ENCODE results near the gene IRGQ.
"Not testable (repeated sequence)": the region's sequence is repeated elsewhere in the genome, so short reads cannot be mapped to it uniquely, and the experiment has no call there.

The IRGQ gene

DNA sequence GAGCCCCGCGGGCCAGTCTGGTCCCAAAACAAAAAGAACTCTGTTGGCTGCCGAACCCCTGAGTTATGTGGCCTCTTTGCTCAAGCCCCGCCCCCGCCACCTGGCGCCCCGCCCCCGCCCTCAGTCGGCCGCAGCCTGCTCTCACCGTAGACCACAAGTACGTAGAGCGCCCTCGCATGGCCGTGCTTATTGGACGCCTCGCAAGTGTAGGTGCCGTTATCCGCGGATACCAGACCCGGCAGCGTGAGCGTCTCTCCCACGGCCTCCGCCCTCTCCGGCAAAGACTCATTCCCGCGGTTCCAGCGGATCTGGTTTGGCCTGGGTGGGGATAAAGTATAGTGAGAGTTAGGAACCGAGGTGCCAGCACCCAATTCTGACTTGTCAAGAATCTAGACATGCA, 29.0 kb upstream of the IRGQ start:
- peak; percentile 87 to 88 for DNase-seq

DNA sequence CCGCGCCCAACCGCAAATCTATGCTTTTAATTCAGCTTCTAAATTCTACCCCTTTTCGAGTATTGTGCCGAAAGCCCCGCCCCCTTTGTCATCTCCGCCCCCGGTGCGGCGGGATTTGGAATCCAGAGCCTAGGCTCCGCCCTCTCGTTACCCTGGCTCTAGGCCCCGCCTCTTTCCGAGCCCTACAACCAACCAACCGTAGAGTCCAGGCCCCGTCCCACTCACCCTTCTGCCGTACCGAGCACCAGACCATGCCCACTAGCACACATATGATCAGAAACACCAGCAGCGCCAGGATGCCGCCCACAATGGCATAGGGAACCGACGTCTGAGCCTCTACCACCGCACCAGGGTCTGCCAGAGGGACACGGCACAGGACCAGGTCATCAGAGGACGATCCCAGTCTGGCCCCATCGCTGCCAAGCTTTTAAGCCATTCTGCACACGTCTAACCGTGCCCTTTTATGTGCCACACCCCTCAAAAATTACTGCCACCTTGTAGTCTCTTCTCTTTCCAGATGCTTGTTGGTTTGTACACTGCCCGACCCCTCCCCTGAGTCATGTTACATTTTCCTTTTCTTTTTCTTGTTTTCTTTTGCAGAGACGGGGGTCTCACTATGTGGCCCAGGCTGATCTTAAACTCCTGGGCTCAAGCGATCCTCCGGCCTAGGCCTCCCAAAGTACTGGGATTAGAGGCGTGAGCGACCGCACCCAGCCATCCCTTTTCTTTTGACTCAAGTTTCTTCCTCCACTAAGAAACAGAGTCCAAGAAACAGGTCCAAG, 28.1 kb upstream of the IRGQ start:
- DNase-seq = peak in 1 of 2 donors; percentile 12

DNA sequence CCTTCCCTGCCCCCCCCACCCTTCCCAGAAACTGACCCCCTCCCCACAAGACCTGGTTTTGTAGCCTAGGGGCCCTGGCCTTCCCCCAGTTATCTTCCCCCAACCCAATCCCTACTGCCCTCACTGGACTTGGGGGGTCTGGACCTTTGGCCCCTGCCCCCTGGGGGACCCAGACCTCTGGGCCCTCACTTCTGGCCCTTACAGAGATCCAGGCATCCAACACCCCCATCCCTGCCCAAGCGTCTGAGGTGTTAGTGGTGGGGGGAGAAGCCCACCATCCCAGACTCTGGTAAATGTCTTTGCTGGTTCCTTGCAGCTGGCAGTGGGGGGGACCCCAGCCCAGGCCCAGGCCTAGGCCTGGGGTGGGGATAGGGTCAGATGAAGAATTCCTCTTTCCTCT, 27.0 kb upstream of the IRGQ start:
- DNase-seq = no peak

GRCh38 chr19:43622070-43622469, 26.1 kb upstream of the IRGQ start:
- DNase-seq = no peak

- DNase-seq = peak in 1 of 2 donors; percentile 86
Observed at GRCh38 chr19:43620061-43621001, 24.4 kb upstream of the IRGQ start.

DNA sequence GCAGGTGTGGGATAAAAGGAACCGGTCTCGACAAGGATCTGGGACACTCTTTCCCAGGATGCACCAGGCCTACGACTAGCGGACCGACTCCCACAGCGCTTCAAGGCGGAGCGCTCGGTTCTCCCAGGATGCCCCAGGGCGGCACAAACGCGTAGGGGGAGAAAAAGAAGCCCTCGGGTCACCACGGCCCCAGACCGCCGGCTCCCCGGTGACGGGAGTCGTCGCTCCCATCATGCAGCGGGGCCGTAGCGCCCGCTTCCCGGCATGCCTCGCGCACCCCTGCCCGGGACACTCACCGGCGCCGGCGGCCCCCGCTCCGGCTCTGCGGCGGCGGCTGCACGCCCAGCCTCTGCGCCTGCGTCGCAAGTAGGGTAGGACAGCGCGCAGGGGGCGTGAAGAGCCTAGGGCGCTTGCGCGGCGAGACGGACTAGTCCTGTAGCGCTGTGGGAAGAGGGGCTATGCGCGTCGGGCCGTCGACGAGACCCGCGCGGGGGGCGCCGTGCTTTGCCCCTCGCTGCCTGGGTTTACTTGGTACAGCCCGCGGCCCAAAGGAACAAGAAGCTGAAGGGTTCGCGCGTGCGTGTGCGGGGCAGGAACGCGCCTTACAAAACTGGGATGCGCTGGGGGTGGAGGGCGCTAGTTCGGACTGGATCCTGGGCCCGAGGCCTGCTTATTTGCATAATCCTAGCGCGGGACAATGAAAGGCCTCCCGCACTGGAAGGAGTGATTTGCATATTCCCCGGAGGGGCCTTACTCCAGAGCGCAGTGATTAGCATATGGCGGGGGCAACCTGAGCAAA, 23.5 kb upstream of the IRGQ start, which contains the start of gene ZNF428:
Gene ZNF428, minus strand, starts transcription at position 368 of the 799 bp plus-strand sequence. CDS start 5,325 bp downstream, outside the sequence.
- peak; percentile 91 for DNase-seq

GRCh38 chr19:43618921-43619261, 23.0 kb upstream of the IRGQ start:
- DNase-seq = peak; percentile 39 to 44

GRCh38 chr19:43616954-43617353, 21.0 kb upstream of the IRGQ start:
- no peak for DNase-seq

GRCh38 chr19:43616306-43616705, 20.4 kb upstream of the IRGQ start:
- no peak for DNase-seq

- DNase-seq = no peak
Observed at GRCh38 chr19:43612374-43612773, 16.4 kb upstream of the IRGQ start.

DNA sequence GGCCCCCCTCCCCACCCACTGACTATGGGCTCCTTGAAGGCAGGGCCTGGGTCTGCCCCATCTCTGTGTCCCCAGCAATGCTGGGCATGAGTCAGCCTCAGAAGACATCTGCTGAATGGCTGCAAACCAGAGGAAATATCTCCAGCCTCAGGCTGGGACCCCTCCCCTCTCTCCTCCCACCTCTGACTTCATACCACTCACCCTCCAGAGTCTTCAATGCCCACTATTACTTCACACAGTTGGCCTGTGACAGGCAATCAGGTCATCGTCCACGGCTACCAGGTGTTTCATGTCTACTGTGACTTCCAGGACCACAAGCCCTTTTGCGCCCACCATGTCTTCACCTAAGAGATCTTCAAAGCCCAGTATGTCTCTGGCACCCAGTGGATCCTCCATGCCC, 15.9 kb upstream of the IRGQ start, which contains the start of gene SRRM5:
Gene SRRM5, plus strand, starts transcription at position 301 of the 400 bp plus-strand sequence. Its CDS starts 34 bp downstream, at position 335.
- DNase-seq = no peak

GRCh38 chr19:43610493-43610892, 14.6 kb upstream of the IRGQ start:
- no peak for DNase-seq

GRCh38 chr19:43609872-43610271, 13.9 kb upstream of the IRGQ start:
- DNase-seq = no peak

- no peak for DNase-seq
Observed at GRCh38 chr19:43607238-43608205, 11.6 kb upstream of the IRGQ start.

DNA sequence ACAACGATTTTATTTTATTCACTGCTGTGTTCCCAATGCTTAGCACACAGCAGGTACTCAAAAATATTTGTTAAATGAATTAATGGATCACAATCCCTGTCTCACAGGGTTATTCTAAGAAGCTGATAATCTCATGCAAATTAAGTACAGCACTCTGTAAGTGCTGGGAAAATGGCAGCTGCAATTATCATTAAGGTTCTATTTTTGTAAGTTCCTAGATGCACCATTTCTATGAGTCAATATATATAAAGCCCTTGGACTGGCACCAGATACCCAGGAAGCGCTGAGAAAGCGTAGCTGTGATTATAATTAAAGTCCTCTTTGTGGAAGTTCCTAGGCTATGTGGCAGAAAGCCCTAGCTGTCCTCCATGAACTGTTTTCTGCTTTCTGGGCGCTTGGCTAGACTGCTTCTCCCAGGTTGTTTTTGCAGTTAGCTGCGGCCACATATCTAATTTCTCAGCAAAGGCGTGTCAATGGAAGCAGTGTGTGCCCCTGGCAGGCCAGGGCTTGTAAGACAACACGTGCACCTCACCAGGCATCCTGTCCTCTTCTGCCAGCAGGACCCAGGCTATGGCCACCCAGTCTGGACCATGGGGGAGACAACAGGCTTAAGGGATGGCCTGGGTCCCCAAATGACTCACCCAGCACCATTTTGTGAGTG, 10.8 kb upstream of the IRGQ start:
- no peak for DNase-seq

GRCh38 chr19:43605875-43606568, 10.1 kb upstream of the IRGQ start:
- DNase-seq = no peak

- DNase-seq = not testable (repeated sequence)
Observed at GRCh38 chr19:43600326-43600725, 4.4 kb upstream of the IRGQ start.

- no peak for DNase-seq
Observed at GRCh38 chr19:43599635-43600295, 3.8 kb upstream of the IRGQ start.

DNA sequence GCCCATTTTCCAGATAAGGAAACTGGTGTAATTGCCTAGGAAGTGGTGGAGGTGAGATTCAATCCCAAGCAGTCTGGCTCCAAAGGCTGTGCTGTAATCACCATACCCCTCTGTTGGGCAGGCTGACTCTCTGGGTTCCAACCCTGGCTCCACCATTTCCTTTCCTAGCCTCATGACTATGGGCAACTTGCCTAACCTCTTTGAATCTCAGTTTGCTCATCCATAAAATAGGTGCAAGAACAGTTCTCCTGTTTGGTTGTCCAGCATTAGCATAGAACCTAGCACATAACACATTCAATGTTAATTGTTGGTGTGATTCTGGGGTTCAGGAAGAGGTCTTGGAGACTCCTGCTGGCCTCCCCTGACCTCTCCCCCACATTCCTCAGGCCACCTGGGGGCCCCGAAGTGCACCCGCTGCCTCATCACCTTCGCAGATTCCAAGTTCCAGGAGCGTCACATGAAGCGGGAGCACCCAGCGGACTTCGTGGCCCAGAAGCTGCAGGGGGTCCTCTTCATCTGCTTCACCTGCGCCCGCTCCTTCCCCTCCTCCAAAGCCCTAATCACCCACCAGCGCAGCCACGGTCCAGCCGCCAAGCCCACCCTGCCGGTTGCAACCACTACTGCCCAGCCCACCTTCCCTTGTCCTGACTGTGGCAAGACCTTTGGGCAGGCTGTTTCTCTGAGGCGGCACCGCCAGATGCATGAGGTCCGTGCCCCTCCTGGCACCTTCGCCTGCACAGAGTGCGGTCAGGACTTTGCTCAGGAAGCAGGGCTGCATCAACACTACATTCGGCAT, 2.7 kb upstream of the IRGQ start:
- DNase-seq = no peak
